ENCODE results near the gene CD4.

DNA sequence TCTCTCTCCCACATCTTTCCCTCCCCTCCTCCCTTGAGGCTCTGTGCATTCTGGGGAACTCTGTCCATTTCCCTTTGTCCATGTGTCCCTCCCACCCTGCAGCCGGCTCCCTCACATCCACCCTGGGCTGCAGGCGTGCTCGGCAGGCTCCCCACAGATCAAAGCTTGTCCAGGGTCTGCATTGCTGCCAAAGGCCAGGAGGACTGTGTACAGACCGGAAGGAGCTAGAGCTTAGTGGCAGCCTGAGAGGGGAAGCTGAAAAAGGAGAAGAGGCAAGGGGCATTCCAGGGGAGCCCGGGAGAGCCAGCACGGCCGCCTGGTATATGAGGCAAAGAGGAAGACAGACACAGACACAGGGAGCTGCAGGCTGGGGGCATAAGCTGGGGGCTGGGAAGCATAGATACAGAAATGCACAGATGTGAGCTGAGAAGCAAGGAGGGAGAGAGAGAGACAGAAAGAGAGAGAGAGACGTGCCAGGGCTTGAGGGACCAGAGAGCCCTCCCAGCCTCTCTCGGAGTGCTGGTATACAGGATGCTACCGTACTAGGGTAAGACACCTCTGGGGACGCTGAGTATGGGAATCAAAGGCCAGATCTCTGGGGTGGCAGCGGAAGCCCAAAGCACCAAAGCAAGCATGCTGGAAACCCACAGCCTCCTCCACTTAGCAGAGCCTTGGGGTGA, 3.3 kb downstream of the CD4 start:
- TF ChIP-seq, protein P1, sequence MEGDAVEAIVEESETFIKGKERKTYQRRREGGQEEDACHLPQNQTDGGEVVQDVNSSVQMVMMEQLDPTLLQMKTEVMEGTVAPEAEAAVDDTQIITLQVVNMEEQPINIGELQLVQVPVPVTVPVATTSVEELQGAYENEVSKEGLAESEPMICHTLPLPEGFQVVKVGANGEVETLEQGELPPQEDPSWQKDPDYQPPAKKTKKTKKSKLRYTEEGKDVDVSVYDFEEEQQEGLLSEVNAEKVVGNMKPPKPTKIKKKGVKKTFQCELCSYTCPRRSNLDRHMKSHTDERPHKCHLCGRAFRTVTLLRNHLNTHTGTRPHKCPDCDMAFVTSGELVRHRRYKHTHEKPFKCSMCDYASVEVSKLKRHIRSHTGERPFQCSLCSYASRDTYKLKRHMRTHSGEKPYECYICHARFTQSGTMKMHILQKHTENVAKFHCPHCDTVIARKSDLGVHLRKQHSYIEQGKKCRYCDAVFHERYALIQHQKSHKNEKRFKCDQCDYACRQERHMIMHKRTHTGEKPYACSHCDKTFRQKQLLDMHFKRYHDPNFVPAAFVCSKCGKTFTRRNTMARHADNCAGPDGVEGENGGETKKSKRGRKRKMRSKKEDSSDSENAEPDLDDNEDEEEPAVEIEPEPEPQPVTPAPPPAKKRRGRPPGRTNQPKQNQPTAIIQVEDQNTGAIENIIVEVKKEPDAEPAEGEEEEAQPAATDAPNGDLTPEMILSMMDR (IDR thresholded peaks at IDR 0.05), result no peak
- TF ChIP-seq POLR2A (IDR thresholded peaks at IDR 0.05), result peak in 1 of 2 donors; percentile 13

Data from adrenal gland (tissue), 5 donors.